GM18502 (cell line): ENCODE measurements around the gene NDUFAF8.
A peak's percentile ranks its signal among the peaks of the same experiment; 100 is the strongest.

Experiments
- ATAC-seq: cut with Tn5 transposase; IDR thresholded peaks from one replicate; pipeline ENCODE4 v1.9.1; 2021; ENCODE audit warnings: mild to moderate bottlenecking; ENCODE audit not compliant: unreplicated experiment, poor library complexity

NDUFAF8 gene

DNA sequence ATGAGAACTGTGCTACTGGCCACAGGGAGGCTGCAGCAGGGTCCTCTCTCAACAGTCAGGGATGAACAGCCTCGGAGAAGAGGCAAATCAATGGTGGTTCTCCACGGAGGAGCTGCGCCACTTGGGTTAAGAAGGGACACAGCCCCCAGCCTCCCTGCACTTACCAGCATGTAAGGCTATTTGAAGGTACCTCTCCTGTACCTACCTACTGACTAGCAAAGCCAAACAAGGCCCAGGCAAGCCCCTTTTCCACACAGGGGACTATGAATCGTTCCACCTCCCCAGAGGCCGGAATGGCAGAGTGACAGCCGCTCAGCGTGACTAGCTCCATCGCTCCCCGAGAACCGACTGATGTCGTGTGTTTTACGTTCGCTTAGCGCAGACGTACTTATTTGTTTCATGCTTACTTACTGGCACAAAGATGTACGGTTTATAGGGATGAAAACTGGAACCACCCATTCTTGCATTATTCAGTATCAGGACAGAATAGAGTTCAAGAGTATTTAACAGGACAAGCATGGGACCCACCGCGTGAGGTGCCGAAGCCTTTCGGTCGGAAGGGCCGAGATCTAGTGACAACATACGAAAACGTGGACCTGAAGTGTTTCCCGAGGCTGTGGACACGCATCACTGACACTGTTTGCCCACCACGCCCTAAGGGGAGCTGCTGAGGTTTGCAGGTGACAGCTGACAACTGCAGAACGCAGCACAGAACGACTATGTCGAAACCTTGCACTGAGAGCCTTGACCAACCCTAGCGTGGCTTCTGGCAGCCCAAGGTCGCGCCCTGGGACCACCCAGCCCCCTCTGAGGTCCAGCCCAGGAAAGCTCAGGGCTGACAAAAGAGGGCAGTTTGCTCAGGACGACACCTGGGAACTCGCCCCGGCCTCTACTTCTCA lies 1.3 kb upstream of the NDUFAF8 start:
- ATAC-seq: no peak

DNA sequence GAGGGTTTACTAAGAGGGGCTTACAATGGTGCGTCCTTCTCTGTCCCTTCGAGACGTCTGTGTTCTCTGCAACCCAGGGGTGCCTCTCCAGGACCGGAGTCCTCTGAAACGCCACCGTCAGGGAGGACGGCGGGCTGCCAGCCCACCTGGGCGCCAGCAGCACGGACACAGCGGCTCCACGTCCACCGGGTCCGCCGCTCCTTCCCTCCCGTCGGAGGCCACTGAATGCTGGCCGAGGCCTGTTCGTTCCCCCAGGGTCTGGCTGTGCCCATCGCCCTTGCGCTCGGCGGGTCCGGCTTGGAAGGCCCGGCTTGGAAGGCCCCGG lies 666 bp upstream of the NDUFAF8 start:
- peak; percentile 1 for ATAC-seq

DNA sequence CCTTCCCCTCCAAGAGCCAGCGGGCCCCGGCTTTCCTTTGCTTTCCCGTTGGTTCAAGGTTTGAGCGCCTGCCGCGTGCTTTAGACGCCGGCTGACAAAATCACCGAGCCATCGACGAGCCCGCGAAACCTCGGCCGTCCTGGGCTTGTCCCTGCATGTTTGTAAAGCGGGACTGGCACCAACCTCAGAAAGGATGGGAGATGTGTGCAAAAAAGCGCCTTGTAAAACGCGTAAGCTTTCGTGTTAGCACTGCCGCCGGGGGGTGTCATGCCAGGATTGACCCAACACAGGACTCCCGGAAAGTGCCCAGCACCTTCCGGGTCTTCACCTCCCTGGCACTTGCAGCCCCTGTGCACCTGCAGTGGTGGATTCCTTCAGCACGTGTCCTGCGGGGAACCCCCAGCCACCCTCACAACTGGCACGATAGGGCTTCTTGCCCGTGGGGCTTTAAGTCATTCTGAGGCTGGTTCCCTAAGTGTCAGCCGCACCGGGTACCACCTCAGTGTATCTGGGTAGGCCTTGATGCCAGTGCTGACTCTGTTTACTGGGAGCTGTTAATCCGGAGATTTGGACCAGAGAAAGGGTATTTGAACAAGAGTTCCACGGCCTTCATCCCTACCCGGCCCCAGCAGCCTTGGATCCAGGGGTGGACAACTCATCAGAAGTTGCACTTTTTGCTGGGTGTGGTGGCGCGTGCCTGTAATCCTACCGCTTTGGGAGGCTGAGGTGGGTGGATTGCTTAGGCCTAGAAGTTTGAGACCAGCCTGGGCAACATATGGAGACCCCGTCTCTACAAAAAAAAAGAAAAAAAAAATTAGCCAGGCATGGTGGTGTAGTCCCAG lies 817 bp downstream of the NDUFAF8 start:
- no peak for ATAC-seq

DNA sequence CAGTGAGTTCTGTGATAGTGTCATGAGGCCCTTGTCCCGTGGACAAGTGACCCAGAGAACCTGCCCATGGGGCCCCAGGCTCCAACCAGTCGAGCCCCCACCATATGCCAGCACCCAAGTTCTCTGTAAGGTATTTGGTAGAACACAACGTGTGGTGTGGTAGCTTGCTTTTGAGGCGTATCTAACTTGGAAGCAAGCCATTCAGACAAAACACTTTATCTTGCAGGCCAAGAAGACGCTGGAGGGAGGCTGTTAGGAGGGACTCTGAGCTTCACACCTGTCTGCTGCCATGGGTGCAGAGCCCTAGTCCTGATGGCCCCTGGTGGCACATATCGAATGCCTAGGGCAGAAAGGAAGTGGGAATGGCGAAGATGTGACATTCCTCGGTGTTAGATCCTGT lies 1.6 kb downstream of the NDUFAF8 start:
- ATAC-seq: no peak

DNA sequence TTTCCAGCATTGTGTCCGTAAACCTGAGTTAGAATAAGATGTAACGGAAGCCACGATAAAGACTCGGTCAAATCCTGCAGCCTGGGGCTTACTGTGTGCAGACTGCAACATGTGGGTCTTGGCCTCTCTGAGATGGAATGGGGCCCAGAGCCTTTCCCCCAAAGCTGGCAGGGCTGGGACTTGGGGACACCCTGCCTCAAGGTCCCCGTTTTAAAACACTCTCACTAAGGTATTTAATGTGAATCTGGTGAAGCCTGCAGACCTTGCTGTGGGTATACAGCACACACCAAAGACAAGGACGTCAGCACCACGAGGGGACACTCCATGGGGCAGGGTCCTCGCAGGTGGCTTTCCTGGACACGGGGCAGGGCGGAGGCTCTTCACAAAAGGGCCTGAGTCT lies 2.1 kb downstream of the NDUFAF8 start:
- ATAC-seq: no peak

DNA sequence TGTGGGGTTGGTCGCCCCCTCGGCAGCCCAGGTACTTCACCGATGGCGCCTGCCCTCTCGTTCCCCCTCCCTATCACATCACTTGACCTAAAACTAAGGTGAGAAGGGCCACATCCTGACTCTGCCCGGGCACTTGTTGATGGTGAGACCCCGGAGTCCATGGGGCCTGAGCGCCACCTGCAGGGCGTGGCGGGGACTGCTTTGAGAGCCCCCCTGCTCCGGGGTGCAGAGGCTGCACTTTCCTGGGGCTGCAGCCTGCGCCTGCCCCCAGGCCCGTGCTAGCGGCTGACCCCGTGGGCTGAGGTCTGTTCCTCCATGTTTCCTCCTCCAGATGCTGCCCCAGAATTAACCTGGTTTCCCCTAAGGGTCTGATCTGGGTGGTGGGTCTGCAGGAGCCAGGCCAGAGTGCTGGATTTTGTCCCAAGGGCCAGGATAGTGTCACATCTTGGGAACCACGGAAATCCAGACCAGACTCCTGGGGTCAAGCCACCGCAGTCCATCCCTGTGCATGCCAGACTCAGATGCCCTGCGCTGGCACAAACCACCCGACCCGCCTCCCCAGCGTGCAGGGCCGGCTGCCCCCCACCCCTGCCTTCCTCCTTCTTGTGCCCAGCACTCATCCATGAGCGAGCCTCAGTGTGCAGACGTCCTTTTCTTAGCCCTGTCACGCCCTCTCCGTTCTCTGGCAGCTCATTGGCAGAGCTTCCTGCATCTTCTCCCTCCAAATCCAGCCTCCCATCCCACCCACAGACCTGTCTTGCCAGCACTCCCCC lies 2.7 kb downstream of the NDUFAF8 start:
- ATAC-seq: no peak

DNA sequence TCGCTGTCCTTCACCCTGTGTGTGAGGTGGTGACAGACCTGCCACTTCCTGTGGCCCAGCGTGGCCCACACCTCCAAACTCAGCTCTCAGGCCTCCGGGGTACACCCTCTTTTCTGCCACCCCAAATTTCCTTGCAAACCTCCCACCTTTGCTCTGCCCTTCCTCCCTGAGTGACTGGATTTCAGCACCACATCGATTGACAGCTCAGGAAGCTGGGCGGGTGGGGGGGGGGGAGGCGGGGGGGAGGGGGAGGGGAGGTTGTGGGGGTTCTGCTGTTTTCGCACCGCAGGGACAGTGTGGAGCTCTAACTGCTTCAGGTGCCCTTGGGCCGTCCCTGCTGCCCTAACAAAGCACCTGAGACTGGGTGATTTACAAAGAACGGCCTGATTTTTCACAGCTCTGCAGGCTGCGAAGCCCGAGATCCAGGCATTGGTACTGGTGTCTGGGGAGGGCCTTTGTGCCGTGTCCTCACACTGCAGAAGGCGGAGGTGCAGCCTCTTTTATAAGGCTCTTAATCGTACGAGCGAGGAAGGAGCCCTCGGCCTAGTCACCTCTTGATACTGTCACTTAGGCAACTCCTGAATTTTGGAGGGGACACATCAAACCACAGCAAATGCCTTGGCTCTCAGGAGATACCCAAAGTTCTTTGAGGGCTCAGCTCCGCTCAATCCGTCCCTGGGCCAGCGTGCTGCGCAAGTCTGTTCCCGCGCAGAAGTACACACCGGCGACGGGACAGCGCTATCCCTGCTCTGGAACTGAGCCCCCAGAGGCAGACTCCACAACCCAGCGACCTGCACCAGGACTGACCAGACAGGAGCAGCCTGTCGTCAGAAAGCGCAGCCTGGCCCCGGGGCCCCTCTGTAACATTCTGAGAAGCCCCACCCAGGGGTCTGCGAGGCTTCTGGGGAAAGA lies 3.6 kb downstream of the NDUFAF8 start:
- no peak for ATAC-seq

DNA sequence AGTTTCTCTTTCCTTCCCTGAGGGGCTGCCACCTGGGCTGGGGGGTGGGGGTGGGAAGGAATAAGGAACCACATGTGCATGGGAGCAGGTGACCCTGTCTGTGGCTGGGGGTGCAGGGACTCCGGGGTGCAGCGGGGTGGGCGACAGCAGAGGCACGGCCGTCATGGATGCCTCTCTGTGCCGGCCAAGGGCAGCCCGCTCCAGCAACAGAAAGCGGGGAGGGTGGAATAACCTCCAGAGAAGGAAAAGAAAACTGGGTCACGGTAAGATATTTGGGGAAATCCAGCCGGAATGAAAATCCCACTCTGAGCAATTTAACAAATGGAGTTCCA lies 4.2 kb downstream of the NDUFAF8 start:
- no peak for ATAC-seq

DNA sequence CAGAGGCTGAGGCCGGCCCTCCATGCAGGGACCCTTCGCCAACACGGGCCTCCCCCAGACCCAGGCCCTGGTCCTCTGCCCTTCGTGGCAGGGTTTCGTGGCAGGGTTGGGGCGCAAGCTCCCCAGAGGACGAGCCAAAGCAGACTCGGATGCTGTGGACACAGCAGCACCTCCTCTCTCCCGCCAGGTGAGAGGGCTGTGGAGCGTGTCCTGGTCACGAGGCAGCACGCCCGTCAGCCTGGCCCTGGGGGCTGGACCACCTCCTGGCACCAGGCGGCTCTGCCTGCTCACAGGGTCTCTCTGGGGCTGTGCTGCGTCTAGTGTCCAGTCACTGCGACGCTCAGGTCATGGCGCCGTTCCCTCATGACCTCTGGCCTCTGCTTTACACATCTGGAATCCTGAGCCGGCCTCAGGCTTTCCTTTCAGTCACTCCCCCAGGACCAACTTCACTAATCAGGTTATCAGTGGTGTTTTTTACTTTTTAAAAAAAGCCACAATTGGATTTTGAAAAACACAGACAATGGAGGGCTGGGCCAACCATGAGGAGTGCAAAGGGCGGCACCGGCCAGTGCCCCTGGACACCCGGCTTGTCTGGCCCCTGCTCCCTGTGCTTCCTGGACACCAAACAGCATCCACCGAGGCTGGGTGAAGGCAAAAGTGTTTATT lies 5.4 kb downstream of the NDUFAF8 start:
- ATAC-seq: no peak

DNA sequence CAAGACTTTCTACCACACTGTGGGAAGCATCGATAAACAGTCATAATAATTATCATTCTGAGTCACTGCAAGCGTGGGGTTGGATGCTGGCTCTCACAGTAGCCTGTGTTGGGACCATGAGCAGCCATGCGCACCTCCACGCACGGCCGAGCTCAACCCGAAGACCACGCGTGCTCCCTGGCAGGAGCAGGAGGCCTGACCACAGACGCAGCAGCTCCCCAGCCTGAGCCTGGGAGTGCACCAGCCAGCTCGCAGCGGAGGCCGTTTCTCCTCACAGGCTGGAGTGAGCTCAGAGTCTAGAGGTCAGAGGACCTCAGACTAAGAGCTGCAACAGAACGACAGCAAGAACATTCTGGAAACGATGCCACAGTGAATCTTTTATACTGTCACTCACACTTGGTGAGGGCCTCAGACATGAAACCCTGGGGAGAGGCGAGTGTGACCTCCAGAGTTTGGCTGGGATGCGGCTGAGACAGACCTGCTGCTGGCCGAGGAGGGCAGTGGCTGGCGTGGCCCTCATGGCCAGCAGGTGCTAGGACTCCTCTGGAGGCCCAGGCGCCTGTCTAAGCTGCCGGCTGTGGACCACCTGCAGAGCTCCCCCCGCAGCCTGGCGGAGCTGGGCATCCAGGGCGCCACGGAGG lies 6.0 kb downstream of the NDUFAF8 start:
- no peak for ATAC-seq

DNA sequence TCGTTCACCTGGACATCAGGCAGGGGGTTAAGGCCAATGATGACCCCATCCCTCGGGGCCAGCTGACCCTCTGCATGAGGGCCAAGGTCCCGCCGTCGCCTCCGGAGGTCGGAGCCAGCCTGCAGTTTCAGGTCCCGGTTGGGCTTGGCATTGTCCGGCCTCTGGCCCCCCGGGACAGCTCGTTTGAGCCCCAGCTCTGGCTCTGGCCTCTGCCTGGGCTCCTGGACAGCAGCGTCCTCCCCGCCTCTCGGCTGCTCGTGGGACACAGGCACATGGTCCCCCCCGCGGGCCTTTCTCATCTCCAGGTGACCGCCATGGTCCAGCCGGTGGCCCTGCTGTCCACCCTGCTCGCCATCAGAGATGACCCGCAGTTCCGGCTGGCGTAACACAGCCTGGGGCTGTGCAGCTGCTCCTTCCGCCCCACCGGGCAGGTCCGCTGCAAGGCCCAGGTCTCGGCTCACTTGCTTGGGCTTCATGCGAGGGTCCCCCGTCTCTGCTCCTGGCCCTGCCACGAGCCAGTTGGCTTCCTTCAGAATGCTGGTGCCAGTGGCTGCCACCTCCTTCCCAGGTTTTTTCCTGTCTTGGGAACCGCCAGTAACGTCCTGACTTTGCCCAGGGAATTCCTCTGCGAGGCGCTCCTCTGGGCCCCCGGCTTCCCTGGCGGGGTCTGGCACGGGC lies 6.7 kb downstream of the NDUFAF8 start:
- no peak for ATAC-seq

DNA sequence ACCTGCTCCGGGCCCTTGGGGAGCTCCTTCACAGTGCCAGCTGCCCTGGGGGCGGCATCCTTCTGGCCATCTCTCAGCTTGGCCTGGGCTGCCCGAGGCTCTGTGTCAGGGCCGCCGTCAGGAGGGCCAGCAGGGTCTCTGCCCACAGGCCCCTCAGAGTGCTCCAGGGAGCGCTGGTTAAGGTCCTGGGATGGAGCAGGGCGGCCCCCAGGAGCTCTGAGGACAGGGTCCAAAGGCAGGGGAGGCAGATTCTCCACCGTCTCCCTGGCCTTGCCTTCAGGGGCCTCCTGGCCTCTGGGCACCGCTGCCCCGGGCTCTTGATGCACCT lies 7.2 kb downstream of the NDUFAF8 start:
- ATAC-seq: no peak

DNA sequence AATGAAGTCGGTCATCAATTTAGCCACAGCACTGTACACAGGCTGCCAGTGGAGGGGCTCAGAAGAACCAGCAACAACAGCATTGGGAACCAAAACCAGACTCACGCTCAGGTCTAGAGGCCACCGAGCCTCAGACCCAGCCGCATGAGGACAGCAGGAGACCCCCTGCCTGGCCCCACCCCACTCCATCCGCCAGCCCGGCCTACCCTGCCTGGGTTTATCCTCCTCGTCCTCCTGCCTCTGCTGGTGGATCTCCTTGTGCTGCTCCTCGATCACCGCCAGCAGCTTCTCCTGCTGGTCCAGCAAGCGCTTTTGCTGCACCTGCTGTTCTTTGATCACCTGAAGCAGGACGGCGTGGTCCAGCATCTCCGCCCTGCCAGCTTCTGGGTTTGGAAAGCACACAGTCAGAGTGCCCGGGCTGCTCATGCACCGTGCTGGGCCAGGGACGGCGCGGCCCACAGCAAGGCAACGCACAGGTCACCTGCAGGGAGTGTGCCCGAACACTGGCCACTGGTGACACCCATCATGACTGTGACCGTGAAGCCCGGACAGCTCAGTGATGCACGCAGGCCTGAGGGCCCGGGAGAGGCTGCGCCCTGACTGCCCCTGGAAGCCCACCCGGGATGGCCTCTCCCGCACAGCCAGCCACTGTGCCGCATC lies 7.7 kb downstream of the NDUFAF8 start:
- no peak for ATAC-seq

DNA sequence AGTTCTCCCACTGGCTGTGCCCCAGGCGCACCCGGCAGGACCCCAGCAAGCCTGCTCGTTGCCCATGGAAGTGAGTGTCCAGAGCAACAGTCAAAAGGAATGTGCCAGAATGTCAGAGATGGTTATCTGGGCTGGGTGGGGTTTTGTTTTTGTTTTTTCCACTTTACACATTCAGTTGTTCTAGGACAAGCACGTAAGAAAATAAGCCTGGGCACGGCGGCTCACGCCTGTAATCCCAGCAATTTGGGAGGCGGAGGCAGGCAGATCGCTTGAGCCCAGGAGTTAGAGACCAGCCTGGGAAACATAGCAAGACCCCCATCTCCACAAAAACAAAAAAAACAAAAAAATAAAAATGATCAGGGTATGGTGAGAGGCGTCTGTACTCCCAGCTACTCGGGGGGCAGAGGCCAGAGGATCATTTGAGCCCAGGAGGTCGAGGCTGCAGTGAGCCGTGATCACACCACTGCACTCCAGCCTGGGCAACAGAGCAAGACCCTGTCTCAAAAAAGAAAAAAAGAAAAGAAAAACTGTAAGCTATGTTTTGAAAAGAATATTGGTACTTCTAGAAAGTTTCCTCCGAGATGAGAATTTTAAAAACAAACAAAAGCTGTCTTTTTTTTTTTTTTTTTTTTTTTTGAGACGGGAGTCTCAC lies 8.3 kb downstream of the NDUFAF8 start:
- ATAC-seq: no peak

DNA sequence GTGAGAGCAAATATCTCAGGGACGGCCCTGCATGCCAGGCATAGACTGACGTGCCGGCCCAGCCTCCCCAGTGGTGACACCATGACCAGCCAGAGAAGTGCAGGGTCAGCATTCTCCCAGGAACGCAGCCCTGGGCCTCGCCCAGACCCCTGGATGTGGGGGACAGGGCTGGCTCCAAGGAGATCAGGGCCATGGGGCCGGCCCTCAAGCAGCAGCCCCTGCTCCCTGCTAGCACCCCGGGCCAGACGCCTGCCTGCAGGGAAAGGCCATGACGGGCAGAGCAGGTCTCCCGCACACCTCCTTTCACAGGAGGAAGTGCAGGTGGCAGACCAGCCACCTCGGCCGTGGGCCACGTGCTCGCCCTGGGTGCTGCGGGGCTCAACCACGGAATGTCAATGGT lies 9.5 kb downstream of the NDUFAF8 start:
- no peak for ATAC-seq

DNA sequence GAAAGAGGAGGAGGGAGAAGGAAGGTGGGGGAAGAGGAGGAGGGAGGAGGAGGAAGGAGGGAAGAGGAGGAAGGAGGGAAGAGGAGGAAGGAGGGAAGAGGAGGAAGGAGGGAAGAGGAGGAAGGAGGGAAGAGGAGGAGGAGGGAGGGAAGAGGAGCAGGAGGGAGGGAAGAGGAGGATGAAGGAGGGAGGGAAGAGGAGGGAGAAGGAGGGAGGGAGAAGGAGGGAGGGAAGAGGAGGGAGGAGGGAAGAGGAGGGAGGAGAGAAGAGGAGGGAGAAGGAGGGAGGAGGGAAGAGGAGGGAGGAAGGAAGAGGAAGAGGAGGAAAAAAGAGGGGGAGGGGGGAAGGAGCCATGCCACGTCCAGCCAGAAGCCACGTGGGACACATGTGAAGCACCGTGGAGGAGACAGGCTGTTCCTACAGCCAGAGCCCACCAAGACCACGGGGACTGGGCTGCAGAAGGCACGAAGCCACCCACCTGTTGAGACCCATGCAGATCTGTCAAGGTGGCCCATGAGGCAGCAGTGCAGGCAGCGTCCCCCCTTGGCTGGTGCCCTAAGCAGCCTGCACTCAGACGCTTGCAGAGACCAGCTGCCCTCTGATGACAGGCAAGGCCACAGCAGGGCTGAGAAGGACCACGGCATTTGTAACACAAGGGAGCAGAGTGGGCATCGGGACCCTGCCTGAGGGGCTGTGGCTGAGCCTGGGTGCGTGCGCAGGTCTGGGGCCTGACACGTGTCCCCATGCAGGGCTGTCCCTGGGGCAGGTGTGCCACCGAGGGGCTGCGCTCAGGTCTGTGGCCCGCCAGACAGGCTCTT lies 10.3 kb downstream of the NDUFAF8 start:
- no peak for ATAC-seq
